Stimulated activated memory B cell treated with anti-CD40 and anti-IgM and Interleukin-4, amounts not matched to agents 10 μg/mL and 1 μg/mL and 100 μg/mL, for 72 hours (primary cell): ENCODE measurements around the gene UNKL.
"Not testable (repeated sequence)": the region's sequence is repeated elsewhere in the genome, so short reads cannot be mapped to it uniquely, and the experiment has no call there.

ENCODE experiments used
- ATAC-seq: fragments of 150-1000 bp; cut with Tn5 transposase; 2 replicates; pipeline ENCODE4 v1.10.0; 2021
- H3K27ac Mint-ChIP-seq: one replicate; pipeline ENCODE4 v1.8.0; 2022; ENCODE audit warnings: mild to moderate bottlenecking, mixed read lengths
- H3K27me3 Mint-ChIP-seq: one replicate; pipeline ENCODE4 v1.8.0; 2022; ENCODE audit warnings: mixed read lengths
- H3K36me3 Mint-ChIP-seq: one replicate; pipeline ENCODE4 v1.8.0; 2022; ENCODE audit warnings: mixed read lengths
- H3K4me1 Mint-ChIP-seq: one replicate; pipeline ENCODE4 v1.8.0; 2022; ENCODE audit warnings: mixed read lengths
- H3K4me3 Mint-ChIP-seq: one replicate; pipeline ENCODE4 v1.8.0; 2022; ENCODE audit warnings: mild to moderate bottlenecking, moderate library complexity, mixed read lengths
- H3K9me3 Mint-ChIP-seq: one replicate; pipeline ENCODE4 v1.8.0; 2022; ENCODE audit warnings: mixed read lengths

Gene UNKL

GRCh38 chr16:1450218-1450617, 35.7 kb upstream of the UNKL start:
- Mint-ChIP-seq H3K9me3 (no peaks in the 10 kb centered on the region), H3K4me1 (peaks cover 10% of the 10 kb centered on the region), H3K4me3 (no peak overlapping the region), H3K27ac (no peak overlapping the region), H3K36me3 (peaks cover 50% of the 10 kb centered on the region), H3K27me3 (no peaks in the 10 kb centered on the region)
- ATAC-seq, result no peak

DNA sequence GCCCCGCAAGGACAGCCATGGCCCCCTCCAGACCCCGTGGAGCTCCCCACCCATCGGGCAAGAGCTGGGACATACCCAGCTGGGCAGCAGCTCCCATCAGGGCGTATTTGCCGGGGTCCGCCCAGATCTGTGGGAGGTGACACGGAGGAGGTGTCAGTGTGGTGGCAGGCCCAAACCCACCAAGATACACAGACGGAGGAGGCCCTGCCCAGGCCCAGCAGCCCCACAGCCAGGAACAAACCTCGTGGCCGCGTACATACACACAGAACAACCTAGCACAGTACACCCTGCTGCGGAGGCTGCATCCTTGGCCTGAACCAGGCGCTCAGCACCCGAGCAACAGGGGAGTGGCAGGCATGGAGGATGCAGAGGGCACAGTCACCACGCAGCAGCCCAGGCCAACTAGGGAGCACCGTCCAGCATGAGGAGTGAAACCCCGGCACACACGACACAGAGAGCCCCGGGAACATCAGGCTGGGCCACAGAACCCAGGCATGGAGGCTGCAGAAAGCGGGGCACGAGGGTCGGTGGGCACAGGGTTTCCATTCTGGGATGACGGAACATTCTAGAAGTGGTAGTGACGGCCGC, 34.8 kb upstream of the UNKL start:
- peaks cover 44% of the 10 kb centered on the region for H3K36me3 Mint-ChIP-seq
- H3K27me3 Mint-ChIP-seq, result no peaks in the 10 kb centered on the region
- no peak overlapping the region for H3K4me3 Mint-ChIP-seq
- ATAC-seq, result no peak
- H3K27ac Mint-ChIP-seq, result no peak overlapping the region
- peaks cover 19% of the 10 kb centered on the region for H3K4me1 Mint-ChIP-seq
- no peaks in the 10 kb centered on the region for H3K9me3 Mint-ChIP-seq

- H3K27ac Mint-ChIP-seq, result no peak overlapping the region
- no peak for ATAC-seq
- H3K27me3 Mint-ChIP-seq, result no peaks in the 10 kb centered on the region
- no peak overlapping the region for H3K4me3 Mint-ChIP-seq
- H3K9me3 Mint-ChIP-seq, result no peaks in the 10 kb centered on the region
- H3K36me3 Mint-ChIP-seq, result peaks cover 38% of the 10 kb centered on the region
- peaks cover 21% of the 10 kb centered on the region for H3K4me1 Mint-ChIP-seq
Observed at GRCh38 chr16:1448536-1449116, 34.1 kb upstream of the UNKL start.

GRCh38 chr16:1447965-1448364, 33.5 kb upstream of the UNKL start:
- Mint-ChIP-seq H3K27me3 (no peaks in the 10 kb centered on the region), H3K9me3 (no peaks in the 10 kb centered on the region), H3K36me3 (peaks cover 36% of the 10 kb centered on the region), H3K4me3 (no peak overlapping the region), H3K4me1 (peaks cover 21% of the 10 kb centered on the region), H3K27ac (no peak overlapping the region)
- no peak for ATAC-seq

GRCh38 chr16:1446296-1447080, 32.0 kb upstream of the UNKL start:
- Mint-ChIP-seq H3K9me3 (no peaks in the 10 kb centered on the region), H3K36me3 (peaks cover 31% of the 10 kb centered on the region), H3K27me3 (no peaks in the 10 kb centered on the region), H3K27ac (peak overlapping the region; percentile 94), H3K4me3 (no peak overlapping the region), H3K4me1 (peaks cover 21% of the 10 kb centered on the region)
- no peak for ATAC-seq

DNA sequence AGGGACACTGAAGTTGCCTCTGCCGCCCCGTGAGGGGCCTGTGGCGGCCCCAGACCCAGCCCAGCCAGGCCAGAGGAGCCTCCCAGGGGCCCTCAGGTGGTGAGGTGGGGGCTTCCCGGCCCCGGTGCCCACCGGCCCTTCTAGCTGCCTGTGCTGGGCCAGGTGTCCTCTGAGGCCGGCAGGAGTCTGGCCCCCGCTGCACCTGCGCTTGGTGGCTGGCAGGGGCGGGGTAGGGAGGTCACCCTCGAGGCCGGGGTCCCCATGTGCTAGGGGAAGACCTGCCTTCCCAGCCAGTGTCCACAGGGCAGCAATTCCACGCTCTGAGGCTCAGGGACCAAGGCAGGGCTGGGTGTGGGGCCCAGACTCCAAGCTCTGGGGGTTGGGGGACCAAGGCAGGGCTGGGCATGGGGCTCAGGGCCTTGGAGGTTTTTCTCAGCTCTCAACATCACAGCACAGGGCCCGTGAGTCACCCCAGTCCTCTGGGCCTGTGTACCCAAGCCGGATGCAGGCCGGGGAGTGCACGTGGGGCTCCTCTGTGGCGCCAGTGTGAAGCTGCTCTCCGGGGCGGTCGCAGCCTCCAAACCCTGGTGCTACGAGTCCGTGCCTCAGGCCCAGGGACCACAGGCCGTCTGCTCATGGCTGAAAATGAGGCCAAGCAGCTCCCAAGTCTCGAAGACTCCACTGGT, 31.2 kb upstream of the UNKL start:
- no peaks in the 10 kb centered on the region for H3K27me3 Mint-ChIP-seq
- no peaks in the 10 kb centered on the region for H3K9me3 Mint-ChIP-seq
- H3K4me3 Mint-ChIP-seq, result no peak overlapping the region
- peaks cover 21% of the 10 kb centered on the region for H3K4me1 Mint-ChIP-seq
- ATAC-seq, result peak; percentile 55
- H3K36me3 Mint-ChIP-seq, result peaks cover 27% of the 10 kb centered on the region
- peak overlapping the region; percentile 94 for H3K27ac Mint-ChIP-seq

- Mint-ChIP-seq H3K27me3 (no peaks in the 10 kb centered on the region), H3K4me1 (peaks cover 21% of the 10 kb centered on the region), H3K4me3 (peak overlapping the region; percentile 67), H3K27ac (peak overlapping the region; percentile 94), H3K9me3 (no peaks in the 10 kb centered on the region), H3K36me3 (peaks cover 27% of the 10 kb centered on the region)
- peak; percentile 65 for ATAC-seq
Observed at GRCh38 chr16:1444730-1445517, 30.4 kb upstream of the UNKL start.

- H3K27ac Mint-ChIP-seq, result peak within 1 kb of the TSS; percentile 94
- no peaks in the 10 kb centered on the region for H3K27me3 Mint-ChIP-seq
- ATAC-seq, result no peak
- peak within 1 kb of the TSS; percentile 67 for H3K4me3 Mint-ChIP-seq
- H3K4me1 Mint-ChIP-seq, result peaks cover 21% of the 10 kb centered on the region
- H3K9me3 Mint-ChIP-seq, result no peaks in the 10 kb centered on the region
- H3K36me3 Mint-ChIP-seq, result peaks cover 21% of the 10 kb centered on the region
Observed at GRCh38 chr16:1443980-1444729, 29.7 kb upstream of the UNKL start, which contains the start of gene CCDC154. Gene CCDC154 (minus strand): TSS chr16:1444556. CDS start chr16:1444322, 234 bp downstream.

- ATAC-seq, result no peak
- Mint-ChIP-seq H3K27me3 (no peaks in the 10 kb centered on the region), H3K9me3 (no peaks in the 10 kb centered on the region), H3K4me1 (peaks cover 21% of the 10 kb centered on the region), H3K36me3 (peaks cover 18% of the 10 kb centered on the region), H3K27ac (no peak overlapping the region), H3K4me3 (no peak overlapping the region)
Observed at GRCh38 chr16:1443403-1443973, 29.0 kb upstream of the UNKL start.

DNA sequence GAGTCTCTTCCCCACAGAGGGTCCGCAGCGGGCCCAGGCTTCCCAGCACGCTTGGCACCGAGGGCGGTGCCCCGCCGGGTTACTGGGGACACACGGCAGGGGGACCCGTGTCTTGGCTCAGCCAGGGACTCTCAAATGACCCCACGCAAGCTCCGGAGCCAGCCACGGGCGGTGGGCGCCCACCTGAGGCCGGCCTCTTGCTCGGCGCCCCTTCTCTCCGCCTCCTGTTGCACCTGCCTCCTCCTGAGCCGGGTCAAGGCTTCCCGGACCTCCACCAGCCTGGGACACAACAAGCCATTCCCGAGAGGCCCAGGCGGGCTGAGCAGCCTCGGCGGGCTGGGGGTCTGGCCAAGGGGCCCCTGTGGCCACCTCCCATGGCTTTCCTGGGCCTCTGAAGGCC, 28.2 kb upstream of the UNKL start:
- H3K36me3 Mint-ChIP-seq, result peaks cover 11% of the 10 kb centered on the region
- H3K27me3 Mint-ChIP-seq, result no peaks in the 10 kb centered on the region
- no peaks in the 10 kb centered on the region for H3K9me3 Mint-ChIP-seq
- H3K27ac Mint-ChIP-seq, result no peak overlapping the region
- no peak for ATAC-seq
- H3K4me3 Mint-ChIP-seq, result no peak overlapping the region
- H3K4me1 Mint-ChIP-seq, result peaks cover 21% of the 10 kb centered on the region

DNA sequence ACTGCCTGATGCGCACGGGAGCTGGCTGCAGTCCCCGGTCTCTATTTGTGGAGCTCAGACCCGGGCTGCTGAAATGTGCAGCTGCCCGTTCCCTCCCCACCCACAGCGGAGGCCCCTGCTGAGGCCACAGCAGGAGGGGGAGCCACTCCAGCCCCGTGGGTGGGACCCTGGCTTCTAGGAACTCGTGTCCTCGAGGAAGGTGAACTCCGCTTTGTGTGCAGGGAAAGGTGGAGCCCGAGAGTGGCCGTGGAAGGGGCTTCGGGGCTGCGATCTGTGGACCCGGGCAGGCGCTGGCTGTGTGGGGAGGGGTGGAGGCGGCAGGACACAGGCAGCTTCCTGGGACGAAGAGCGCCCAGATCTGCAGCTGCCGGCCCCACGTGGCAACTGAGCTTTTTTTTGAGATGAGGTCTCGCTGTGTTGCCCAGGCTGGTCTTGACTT, 26.9 kb upstream of the UNKL start:
- Mint-ChIP-seq H3K9me3 (no peaks in the 10 kb centered on the region), H3K27me3 (no peaks in the 10 kb centered on the region), H3K4me1 (peaks cover 21% of the 10 kb centered on the region), H3K4me3 (no peak overlapping the region), H3K36me3 (peaks cover 13% of the 10 kb centered on the region), H3K27ac (no peak overlapping the region)
- ATAC-seq, result no peak

GRCh38 chr16:1439699-1440074, 25.2 kb upstream of the UNKL start:
- ATAC-seq, H3K27me3 Mint-ChIP-seq, H3K4me3 Mint-ChIP-seq, H3K4me1 Mint-ChIP-seq, H3K9me3 Mint-ChIP-seq, H3K27ac Mint-ChIP-seq: not testable (repeated sequence)
- H3K36me3 Mint-ChIP-seq, result peaks cover 16% of the 10 kb centered on the region

- H3K36me3 Mint-ChIP-seq, result peaks cover 16% of the 10 kb centered on the region
- no peak overlapping the region for H3K27ac Mint-ChIP-seq
- ATAC-seq, result no peak
- no peaks in the 10 kb centered on the region for H3K9me3 Mint-ChIP-seq
- H3K27me3 Mint-ChIP-seq, result no peaks in the 10 kb centered on the region
- peaks cover under 1% of the 10 kb centered on the region for H3K4me1 Mint-ChIP-seq
- H3K4me3 Mint-ChIP-seq, result no peak overlapping the region
Observed at GRCh38 chr16:1439058-1439698, 24.7 kb upstream of the UNKL start.
